Smooth muscle cell (in vitro differentiated cells): ENCODE results near the gene KIAA0513. TPM values are rescaled to one million over a fixed set of nuclear protein-coding genes. Genes with fewer than 3 reads are reported as not detected.

Experiments used
- DNase-seq: peaks from one replicate; lab custom pipeline; 2025; ENCODE audit not compliant: unreplicated experiment; lab: John Stamatoyannopoulos, UW
- H2AFZ ChIP-seq: fragments of 200-600 bp; sonication (generic); 2 replicates; pipeline ENCODE4 v1.6.0; 2016; ENCODE audit warnings: antibody characterized with exemption, low read depth, mild to moderate bottlenecking
- H3F3A ChIP-seq: fragments of 200-600 bp; sonication (generic); 2 replicates; pipeline ENCODE4 v1.6.0; 2017; ENCODE audit warnings: antibody characterized with exemption, low read depth
- H3K27ac ChIP-seq: fragments of 200-600 bp; sonication (generic); 2 replicates; pipeline ENCODE4 v1.5.1; 2016; ENCODE audit warnings: low read depth, mild to moderate bottlenecking
- H3K27me3 ChIP-seq: fragments of 200-600 bp; sonication (generic); 2 replicates; pipeline ENCODE4 v1.6.1; 2016; ENCODE audit warnings: low read depth, mild to moderate bottlenecking
- H3K36me3 ChIP-seq: fragments of 200-600 bp; sonication (generic); 2 replicates; pipeline ENCODE4 v1.5.1; 2016; ENCODE audit warnings: low read depth
- H3K4me1 ChIP-seq: fragments of 200-600 bp; sonication (generic); 2 replicates; pipeline ENCODE4 v1.5.1; 2016; ENCODE audit warnings: low read depth
- H3K4me2 ChIP-seq: fragments of 200-600 bp; sonication (generic); 2 replicates; pipeline ENCODE4 v1.6.0; 2016; ENCODE audit warnings: mild to moderate bottlenecking
- H3K4me3 ChIP-seq: fragments of 200-600 bp; sonication (generic); 2 replicates; pipeline ENCODE4 v1.5.1; 2016; ENCODE audit warnings: mild to moderate bottlenecking
- H3K79me2 ChIP-seq: fragments of 200-600 bp; sonication (generic); 2 replicates; pipeline ENCODE4 v1.6.0; 2016; ENCODE audit warnings: low read depth, mild to moderate bottlenecking
- H3K9ac ChIP-seq: fragments of 200-600 bp; sonication (generic); 2 replicates; pipeline ENCODE4 v1.6.0; 2016; ENCODE audit warnings: low read depth
- H3K9me3 ChIP-seq: fragments of 200-600 bp; sonication (generic); replicated peaks from 2 replicates; pipeline ENCODE4 v1.5.1; 2016; ENCODE audit warnings: low read depth
- H4K20me1 ChIP-seq: fragments of 200-600 bp; sonication (generic); 2 replicates; pipeline ENCODE4 v1.6.0; 2016; ENCODE audit warnings: low read depth
- CTCF ChIP-seq: fragments of 200-600 bp; sonication (generic); IDR thresholded peaks from 2 replicates; pipeline ENCODE4 v1.5.1; 2017; ENCODE audit warnings: borderline replicate concordance, mild to moderate bottlenecking, antibody characterized with exemption; ENCODE audit not compliant: insufficient read depth, poor library complexity, severe bottlenecking
- WGBS: methylation state at CpG from one replicate; pipeline ENCODE4 v1.1.7; 2016; ENCODE audit warnings: low lambda C conversion rate; 5-methylcytosine and 5-hydroxymethylcytosine counted together
- polyA plus RNA-seq: library from polyadenylated mRNA; unstranded; fragments of >200 nt; fragmentation: Nextera tagmentation; extraction: Ambion mirVana; gene quantifications from 2 replicates; pipeline ENCODE4 v1.2.1, GENCODE V29; 2016
- total RNA-seq: library from RNA; depleted of rRNA; stranded (reverse); fragments of >200 nt; gene quantifications from 2 replicates; pipeline ENCODE4 v1.2.3, GENCODE V29; 2014

KIAA0513 gene
- total and polyA plus RNA-seq, 2 experiments from 2014 or later = 3.2 to 3.3 TPM

- H3K4me3 ChIP-seq = no peak overlapping the region
- peak overlapping the region; percentile 11 for H3K4me2 ChIP-seq
- peak overlapping the region; percentile 88 for H3K27ac ChIP-seq
- H3K9me3 ChIP-seq = no peaks in the 10 kb centered on the region
- peaks cover 34% of the 10 kb centered on the region for H3F3A ChIP-seq
- H3K36me3 ChIP-seq = no peaks in the 10 kb centered on the region
- H3K79me2 ChIP-seq = peaks cover 88% of the 10 kb centered on the region
- no peak overlapping the region for H2AFZ ChIP-seq
- no peak for TF ChIP-seq CTCF
- no peak overlapping the region for H3K9ac ChIP-seq
- DNase-seq = no peak
- H4K20me1 ChIP-seq = peaks cover 73% of the 10 kb centered on the region
- WGBS = 62% methylated on average over 3 of the region's 3 CpGs
- H3K4me1 ChIP-seq = peaks cover 19% of the 10 kb centered on the region
- H3K27me3 ChIP-seq = no peaks in the 10 kb centered on the region
Observed at GRCh38 chr16:84999200-84999599, 28.4 kb upstream of the KIAA0513 start.

- peaks cover 20% of the 10 kb centered on the region for H3K4me1 ChIP-seq
- no peak for TF ChIP-seq CTCF
Observed at GRCh38 chr16:84999857-85000480, 27.6 kb upstream of the KIAA0513 start.

GRCh38 chr16:85002099-85002541, 25.5 kb upstream of the KIAA0513 start:
- H3K9me3 ChIP-seq = no peaks in the 10 kb centered on the region
- H4K20me1 ChIP-seq = peaks cover 86% of the 10 kb centered on the region
- DNase-seq = no peak
- no peak for TF ChIP-seq CTCF
- H2AFZ ChIP-seq = no peak overlapping the region
- H3F3A ChIP-seq = peaks cover 24% of the 10 kb centered on the region
- peak overlapping the region; percentile 88 for H3K27ac ChIP-seq
- peaks cover 96% of the 10 kb centered on the region for H3K79me2 ChIP-seq
- H3K9ac ChIP-seq = no peak overlapping the region
- H3K36me3 ChIP-seq = no peaks in the 10 kb centered on the region
- WGBS = 85% methylated on average over 10 of the region's 10 CpGs
- no peak overlapping the region for H3K4me3 ChIP-seq
- H3K27me3 ChIP-seq = no peaks in the 10 kb centered on the region
- H3K4me1 ChIP-seq = peaks cover 31% of the 10 kb centered on the region
- no peak overlapping the region for H3K4me2 ChIP-seq

More at GRCh38 chr16:84999857-85000480, 27.6 kb upstream of the KIAA0513 start:
- no peak for DNase-seq
- Histone ChIP-seq H4K20me1 (peaks cover 72% of the 10 kb centered on the region), H3K27me3 (no peaks in the 10 kb centered on the region), H2AFZ (no peak overlapping the region), H3K27ac (peak overlapping the region; percentile 88), H3F3A (peaks cover 34% of the 10 kb centered on the region), H3K9ac (no peak overlapping the region), H3K79me2 (peaks cover 92% of the 10 kb centered on the region), H3K4me2 (peak overlapping the region; percentile 2), H3K4me3 (no peak overlapping the region), H3K9me3 (no peaks in the 10 kb centered on the region), H3K36me3 (no peaks in the 10 kb centered on the region)
- WGBS = 85% methylated on average over 11 of the region's 11 CpGs

GRCh38 chr16:85002608-85003007, 25.0 kb upstream of the KIAA0513 start:
- H3K36me3 ChIP-seq = no peaks in the 10 kb centered on the region
- H3K4me3 ChIP-seq = no peak overlapping the region
- H3K9me3 ChIP-seq = no peaks in the 10 kb centered on the region
- no peaks in the 10 kb centered on the region for H3K27me3 ChIP-seq
- peaks cover 91% of the 10 kb centered on the region for H4K20me1 ChIP-seq
- H3F3A ChIP-seq = peaks cover 24% of the 10 kb centered on the region
- H3K79me2 ChIP-seq = peaks cover 97% of the 10 kb centered on the region
- no peak overlapping the region for H2AFZ ChIP-seq
- peak overlapping the region; percentile 88 for H3K27ac ChIP-seq
- peaks cover 31% of the 10 kb centered on the region for H3K4me1 ChIP-seq
- 86% methylated on average over 12 of the region's 12 CpGs for WGBS
- no peak for TF ChIP-seq CTCF
- H3K4me2 ChIP-seq = no peak overlapping the region
- H3K9ac ChIP-seq = no peak overlapping the region
- no peak for DNase-seq
